T follicular helper cell (primary cell): ENCODE data around the gene SGSM1.

Source experiments
- DNase-seq: peaks from one replicate; pipeline ENCODE4 v3.0.0-alpha.2; 2020; ENCODE audit warnings: low read depth

The SGSM1 gene

DNA sequence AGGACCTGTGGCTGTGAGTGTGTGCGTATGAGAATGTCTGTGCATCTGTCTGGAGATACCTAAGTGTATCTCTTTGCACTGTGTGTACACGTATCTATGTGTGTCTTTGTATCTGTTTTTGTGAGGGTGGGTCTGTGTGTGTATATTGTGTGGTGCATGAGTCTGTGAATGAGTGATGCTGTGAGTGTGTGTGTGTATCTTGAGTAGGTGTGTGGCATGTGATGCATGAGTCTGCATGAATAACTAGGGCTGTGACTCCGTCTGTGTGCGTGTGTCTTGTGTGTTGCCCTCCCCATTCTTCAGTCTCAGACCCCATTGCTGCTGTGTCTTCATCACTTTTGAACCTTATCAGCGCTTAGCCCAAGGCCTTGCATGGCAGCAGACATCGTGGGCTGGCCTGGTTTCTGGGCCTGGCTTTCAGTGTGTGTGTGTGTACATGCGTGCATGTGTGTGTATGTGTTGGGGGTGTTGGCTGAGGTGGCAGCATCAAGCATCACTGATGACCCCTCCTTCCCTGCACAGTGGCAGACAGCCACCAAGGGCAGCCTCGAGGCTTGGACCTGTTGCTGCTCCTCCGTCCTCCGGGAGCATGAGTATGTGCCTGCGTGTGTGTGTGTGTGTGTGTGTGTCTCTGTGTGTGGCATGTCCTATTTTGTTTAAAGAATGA, 1.4 kb downstream of the SGSM1 start:
- no peak for DNase-seq

DNA sequence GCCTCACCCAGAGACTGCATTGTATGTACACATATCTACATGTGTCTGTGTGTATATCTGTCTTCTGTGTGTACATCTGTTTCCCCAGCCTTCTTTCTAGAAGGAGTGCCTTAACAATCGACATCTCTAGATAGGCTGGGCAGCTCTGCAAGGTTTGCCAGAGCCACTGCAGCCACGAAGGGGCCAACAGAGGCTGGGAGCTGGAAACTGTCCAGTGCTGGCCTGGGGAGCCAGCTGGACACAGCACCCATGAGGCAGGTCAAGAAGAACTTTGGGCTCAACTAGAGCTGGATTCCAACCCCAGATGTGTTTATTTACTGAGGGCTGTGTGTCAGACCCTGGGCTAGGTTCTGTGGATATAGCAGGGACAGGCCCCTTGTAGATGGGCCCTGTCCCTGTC, 3.3 kb downstream of the SGSM1 start:
- no peak for DNase-seq

DNA sequence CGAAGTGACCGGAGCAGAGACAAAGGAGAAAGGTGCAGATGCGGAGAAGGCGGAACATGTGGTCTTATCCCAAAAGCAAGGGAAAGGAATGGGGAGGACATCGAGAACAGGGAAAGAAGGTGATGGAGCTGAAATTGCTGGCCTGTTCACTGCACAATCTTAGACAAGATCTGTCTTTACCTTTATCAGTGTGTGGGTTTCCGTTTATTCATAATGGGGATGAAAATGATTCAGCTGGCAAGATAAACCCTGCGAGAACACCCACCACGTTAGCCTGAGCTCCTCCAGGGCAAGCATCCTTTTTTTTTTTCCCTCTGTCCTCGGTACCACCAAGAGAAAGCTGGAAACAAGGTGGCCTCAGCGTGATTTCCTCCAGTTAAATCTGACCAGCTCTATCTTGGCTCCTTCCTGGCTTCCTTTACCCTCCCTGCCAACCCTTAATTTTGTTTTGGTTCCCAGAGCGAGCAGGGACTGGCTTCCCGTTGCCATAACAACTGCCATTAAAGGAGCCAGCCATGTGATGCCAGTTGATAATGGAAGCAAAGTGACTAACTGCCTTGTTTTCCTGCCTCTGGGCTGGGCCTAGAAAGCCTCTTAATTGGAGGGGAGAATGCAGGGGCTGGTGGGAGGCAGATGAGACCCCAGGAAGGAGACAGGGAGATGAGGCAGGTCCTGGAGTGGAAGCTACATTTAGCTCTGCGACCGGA, 4.2 kb downstream of the SGSM1 start:
- DNase-seq = no peak

DNA sequence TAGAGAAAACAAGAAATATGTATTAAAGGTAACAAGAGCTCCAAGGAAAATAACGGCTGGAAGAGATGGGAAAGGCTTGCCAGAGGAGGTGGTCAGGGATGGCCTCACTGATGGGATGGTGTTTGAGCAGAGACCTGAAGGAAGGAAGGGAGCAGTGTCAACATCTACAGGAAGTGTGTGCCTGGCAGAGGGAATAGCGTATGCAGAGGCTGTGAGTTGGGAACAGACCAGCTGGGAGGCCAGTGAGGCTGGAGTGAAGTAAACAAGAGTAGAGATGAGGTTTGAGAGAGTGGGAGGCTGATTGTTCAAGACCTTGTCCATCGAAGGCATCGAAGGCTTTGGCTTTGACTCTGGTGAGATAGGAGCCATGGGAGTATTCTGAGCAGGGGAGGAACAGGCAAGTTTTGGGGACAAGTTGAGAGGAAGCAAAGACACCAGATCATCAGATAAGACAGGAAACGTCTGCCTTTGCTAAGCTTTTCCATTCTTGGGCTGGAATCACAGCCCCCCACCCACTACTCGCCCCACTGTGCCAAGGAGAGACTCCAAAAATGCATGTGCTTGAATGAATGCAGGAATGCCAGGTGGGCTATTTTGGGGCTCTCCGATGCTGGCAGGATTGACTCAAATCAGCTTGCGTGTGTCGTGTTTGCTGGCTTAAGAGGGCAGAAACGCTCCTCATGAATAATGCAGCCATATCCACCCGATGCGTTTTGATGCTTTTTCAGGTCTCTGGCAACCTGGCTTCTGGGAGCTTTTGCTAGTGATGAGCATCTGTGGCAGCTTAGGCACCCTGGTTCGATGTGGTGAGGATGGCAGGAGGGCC, 7.2 kb downstream of the SGSM1 start:
- no peak for DNase-seq

DNA sequence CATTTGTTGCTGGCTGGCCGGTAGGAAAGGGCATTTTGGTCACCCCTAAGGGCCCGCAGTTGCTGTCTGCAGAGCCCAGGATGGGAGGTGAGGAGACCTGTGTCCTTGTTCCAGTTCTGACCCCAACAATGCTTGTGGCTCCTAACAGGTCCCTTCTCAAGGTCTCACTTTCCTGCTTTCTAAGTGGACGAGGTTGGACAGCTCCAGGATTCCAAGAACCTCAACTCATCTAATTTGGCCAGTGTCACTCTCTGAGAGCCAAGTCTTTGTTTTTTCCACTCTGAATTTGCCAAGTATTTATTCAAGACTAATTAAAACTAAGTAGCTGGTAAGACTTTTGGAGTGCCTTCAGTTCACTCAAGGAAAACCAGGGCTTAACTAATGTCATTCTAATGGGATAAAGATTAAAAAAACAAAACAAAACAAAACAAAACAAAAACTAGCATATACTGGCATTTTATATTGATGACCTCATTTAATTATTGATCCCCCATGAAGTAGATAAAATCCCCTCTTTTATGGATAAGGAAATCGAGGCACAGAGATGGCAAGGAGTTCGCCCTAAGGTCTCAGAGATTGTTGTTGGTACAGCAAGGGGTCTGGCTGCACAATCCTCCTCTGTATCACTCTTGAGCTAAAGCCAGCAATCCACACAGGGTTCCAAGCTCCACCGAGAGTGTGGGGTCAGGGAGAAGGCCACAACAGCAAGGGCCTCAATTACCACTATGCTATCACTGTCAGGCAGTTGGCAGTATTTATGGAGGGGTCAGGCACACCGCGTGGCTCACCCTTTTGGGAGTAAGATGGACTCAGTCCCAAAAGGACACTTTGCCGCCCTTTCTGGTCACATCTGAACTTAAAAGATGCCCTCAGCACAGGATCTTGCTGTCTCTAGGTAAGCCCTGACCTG, 8.1 kb downstream of the SGSM1 start:
- no peak for DNase-seq

DNA sequence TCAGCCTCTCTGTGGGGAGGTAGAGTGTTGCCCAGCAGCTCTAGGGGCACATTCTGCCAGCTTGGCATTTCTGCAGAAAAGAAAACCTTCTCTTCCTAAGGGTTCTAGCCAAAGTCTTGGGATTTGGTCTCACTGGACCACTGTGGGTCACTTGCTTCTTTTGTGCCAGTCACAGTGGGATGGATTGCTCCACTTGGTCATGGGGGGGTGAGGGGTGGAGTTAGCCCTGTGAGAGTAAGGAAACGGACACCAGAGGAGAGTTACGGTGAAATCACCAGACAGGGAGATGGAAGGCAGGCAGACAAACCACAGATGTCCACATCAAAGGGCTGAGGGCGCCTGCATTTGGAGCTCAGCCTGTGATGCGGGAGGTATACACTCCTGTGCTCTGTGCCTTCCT, 10.8 kb downstream of the SGSM1 start:
- no peak for DNase-seq

DNA sequence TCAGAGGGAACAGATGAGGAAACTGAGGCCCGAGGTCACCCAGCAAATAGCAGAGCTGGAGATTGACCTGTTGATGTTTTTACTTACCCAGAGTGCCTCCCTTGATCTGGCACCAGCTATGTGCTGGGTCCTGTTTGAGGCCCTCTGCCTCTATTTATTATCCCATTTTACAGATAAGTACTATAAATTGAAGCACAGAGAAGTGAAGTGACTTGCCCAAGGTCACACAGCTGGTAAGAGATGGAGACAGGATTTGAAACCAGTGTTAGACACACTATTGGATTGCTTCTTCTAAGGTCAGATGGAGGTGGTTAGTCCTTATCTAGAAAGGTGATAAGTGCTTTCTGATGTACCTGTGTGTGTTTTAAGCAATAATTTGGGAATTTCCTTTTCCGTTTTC, 13.5 kb downstream of the SGSM1 start:
- no peak for DNase-seq

DNA sequence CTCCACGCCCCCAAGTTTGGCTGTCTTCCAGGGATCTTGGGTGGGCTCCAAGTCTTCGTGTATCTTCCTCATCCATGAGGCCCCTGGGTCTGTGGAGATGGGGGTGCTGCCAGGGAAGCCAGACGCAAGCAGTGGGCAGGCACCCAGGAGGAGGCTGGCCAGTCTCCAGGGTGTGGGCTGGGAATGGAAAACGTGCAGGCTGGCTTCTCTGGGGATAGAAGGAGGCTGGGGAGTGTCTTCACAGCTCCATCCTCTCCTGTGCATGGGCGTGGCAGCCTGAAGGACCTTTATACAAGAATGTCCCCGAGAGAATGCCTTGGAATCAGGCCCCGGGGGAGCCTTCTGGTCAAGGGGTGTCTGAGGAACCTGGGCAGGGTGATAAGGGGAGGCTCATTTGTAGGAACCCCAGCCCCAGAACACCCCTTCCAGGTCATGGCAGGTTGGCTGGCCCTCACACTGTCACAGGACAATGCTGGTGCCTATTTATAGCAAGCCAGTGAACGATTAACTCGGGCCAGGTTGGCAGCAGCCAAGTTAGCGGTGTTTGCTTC, 14.0 kb downstream of the SGSM1 start:
- DNase-seq = no peak

DNA sequence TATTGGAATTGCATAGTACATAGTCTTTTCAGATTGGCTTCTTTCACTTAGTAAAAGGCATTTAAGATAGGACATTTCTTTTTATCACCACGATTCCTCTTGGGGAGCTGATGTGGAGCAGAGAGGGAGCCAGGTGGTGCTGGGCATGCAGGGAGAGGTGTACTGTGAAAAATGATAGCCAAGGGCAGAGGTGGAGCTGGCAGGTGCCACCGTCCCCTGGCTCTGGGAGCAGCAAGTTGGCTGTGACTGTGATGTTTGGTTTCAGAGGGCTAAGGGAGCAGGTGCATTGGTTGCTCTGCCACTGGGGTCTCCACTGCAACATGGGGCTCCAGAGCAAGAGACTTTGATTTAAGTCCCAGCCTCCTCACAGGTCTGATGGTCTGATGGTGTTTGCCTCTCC, 16.5 kb downstream of the SGSM1 start:
- DNase-seq = no peak

DNA sequence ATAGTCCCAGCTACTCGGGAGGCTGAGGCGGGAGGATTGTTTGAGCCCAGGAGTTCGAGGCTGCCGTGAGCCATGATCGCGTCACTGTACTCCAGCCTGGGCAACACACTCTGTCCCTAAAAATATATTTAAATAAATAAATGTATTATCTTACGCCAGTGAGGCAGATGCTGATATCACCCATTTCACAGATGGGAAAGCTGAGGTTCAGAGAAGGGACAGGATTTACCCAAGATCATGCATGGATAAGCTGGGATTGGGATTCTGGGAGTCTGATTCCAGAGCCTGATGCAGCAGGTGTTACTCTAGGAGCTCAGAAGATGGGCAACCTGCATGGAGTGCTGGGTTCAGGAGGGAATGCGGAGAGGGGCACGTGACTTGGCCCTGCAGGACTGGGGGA, 17.8 kb downstream of the SGSM1 start:
- no peak for DNase-seq

DNA sequence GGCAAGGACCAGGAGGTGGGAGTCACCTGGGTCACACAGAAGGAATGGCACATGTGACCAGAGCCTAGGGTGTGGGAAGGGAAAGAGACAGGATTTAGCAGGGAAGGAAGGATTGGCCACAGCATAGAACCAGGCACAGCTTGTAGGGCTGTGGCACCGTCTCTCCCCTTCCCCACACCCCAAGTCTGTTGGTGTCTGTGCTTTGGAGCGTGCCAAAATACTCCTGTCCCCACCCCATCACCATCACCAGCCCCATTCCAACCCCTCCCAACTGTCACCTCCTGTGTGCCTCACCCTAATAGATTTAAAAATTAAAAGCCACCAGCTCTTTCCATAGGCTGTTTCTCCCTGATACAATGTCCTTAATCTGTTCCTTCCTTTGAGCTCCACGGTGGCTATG, 18.2 kb downstream of the SGSM1 start:
- DNase-seq = no peak

DNA sequence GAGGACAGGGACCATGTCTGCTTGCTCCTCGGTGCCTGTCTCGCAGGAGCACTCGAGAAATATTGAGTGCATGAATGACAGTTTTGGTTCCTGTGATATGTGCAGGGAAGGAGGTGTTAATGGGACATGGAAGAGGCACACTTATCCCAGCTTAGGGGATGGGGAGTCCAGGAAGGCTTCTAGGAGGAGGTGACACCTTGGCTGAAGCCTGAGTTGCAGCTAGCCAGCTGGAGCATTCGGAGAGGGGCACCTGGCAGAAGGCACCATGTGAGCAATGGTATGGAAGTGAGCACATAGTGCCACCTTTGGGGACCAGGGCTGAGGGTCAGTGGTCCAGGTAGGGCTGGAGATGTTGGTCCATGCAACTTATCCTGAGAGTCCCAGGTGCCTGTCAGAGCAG, 18.9 kb downstream of the SGSM1 start:
- DNase-seq = no peak

DNA sequence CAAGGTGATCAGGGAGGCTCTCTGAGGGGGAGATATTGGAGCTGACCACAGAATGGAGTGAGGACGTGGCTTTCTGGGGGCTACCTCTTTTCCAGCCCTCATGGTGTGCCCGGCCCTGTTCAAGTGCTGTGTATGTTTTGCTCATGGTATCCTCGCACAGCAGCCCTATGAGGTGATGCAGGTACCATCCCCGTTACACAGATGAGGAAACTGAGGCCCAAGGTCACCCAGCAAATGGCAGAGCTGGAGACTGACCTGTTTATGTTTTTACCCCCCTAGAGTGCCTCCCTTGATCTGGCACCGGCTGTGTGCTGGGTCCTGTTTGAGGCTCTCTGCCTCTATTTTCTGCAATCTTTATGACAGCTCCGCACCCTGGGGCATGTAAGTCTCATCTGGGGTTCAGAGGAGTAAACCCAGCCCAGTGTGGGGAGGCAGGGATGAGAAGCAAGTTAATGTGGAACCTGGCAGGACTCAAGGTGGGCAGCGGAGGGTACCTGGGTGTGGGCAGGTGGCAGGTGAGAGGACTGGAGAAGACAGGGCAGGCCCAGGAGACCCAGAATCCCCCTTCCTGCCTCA, 20.8 kb downstream of the SGSM1 start:
- no peak for DNase-seq

DNA sequence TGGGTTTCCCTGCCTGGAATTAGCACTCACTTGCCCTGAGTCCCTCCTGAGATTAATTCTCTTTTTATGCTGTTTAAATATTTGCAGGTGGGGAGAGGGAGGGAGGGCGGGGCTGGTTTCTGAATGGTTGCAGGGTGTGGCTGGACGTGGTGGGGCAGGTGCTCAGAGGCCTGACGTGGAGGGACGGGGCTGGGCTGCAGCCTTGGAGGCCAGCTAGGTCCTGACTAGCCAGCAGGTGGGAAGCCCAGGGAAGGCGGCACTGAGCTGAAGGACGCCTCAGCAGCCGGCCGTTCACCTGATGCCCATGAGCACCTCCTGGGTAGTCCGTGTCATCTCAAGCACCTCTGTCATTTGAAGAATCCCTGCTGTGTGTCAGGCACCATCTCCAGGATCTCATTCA, 21.3 kb downstream of the SGSM1 start:
- no peak for DNase-seq

DNA sequence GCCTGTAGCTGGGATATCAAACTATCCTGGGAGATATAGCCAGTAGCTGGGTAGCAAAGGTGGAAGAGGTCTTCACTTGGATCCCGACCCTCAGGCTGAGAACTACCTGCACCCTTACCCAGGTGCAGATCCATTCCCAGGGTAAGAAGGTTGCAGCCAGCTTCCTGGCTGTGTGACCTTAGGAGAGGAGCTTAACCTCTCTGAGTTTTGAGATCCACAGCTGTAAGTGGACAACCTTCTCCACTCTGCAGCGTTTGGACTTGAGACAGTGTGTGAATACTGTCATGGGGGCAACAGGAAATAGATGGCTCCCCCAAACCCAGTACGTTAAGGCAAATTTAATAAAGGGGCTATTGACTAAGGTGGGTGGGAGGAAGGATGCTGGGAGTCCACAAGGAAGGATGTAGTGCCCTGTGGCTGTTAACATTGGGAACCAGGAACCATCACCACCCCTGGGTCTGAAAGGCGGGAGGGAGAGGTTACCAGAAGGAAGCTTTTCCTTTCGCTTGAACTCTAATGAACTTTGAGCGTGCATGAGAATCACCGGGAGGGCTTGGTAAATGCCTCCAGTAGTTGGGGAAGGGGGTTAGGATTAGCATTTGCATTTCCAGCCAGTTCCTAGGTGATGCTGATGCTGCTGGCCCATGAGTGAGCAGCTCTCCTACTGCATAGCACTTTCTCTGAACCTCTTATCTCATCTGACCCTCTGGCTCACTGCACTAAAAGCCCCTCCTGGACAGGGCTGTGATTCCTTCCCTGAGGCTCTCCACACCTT, 24.4 kb downstream of the SGSM1 start:
- DNase-seq = no peak

DNA sequence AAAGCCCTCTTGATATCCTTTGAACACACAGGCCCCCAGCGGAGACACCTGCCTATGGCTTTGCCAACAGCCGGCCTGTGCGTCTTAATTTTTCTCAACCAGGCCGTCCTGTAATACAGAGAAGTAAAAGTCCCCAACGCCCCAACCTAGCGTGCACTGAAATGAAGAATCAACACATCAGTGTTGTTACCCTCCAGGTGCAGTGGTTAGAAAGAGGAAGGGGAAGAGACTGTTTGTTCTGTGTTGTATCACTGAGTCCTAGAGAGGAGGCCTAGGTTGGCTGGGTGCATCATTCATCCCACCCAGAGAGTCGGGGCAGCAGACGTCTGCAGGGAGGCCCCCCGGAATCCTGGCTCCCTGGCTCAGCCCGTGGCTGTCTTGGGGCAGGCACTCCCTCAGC, 25.7 kb downstream of the SGSM1 start:
- no peak for DNase-seq

DNA sequence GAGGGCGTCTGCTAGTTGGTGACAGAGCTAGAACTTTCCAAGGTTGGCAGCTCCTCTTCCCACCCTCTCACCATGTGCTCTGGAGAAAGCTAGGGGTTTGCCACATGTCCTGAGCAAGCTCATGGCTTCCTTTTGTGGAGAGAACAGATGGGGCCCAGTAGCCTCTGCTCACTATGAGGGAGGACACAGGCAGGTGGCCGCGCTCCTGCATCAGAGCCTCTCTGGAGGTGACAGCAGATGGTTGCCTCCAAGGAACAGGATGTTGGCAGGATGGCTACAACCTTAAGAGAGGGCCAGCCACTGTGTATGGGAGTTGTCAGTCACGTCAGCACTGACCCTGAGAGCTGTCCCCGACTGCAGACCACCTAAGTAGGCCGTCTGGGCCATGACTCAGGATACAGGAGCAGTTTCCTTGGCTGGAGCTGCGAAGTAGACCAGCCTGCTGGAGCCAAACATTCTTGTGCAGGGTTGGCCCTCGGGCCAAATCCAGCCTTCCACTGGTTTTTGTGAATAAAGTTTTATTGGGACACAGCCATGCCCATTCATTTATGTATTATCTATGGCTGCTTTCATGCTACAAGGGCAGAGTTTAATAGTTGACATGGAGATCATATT, 28.0 kb downstream of the SGSM1 start:
- DNase-seq = no peak

DNA sequence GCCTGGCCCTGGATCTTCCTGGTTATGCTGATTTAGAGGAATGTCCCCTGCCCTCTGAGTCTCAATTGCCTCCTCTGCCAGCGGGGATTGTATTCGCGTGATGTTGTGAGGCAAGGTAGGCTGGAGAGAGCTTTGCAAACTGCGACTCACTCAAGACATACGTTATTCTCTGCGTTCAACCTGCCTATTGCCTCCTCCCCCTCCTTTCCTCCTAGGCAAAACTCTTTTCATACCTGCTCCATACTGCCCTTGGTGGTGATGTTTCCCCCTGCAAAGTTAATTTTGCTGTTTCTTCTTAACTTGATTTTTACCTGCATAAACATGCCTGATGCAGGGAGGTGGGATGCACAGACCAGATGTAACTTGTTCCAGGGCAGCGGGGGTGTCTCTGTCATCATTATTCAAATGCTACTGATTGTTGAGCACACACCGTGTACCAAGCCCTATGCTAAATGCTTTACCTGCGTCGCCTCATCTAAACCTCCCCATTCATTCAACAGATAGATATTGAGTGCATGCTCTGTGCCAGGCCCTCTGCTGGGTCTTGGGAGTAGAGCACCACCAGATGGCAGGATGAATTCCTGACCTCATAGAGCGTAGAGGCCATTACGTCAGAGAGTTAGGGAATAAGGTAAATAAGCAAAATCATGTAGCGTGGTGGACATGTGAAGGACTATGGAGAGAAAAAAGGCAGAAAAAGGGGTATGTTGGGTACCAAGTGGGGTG, 29.0 kb downstream of the SGSM1 start:
- DNase-seq = no peak

DNA sequence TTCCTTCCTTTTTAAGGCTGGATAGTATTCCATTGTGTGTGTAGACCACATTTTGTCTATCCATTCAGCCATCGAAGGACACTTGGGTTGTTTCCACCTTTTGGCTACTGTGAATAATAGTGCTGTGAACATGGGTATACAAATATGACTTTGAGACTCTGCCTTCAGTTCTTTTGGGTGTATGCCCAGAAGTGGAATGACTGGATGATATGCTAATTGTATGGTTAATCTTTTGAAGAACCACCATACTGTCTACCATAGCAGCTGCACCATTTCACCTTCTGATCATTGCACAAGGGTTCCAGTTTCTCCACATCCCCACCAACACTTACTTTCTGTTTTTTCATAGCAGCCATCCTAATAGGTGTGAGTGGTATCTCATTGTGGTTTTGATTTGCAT, 30.3 kb downstream of the SGSM1 start:
- no peak for DNase-seq
